ENCODE data around the gene RNF144B. TPM values are rescaled to one million over a fixed set of nuclear protein-coding genes. Genes with fewer than 3 reads are reported as not detected.

The RNF144B gene
- polyA plus RNA-seq, 2 of the 4 experiments (the other 2 are of a cell fraction): 0.36 to 0.49 TPM

GRCh38 chr6:18496462-18496861, 109.3 kb downstream of the RNF144B start:
- TF ChIP-seq NR3C1 (IDR thresholded peaks at IDR 0.05) (no peak), NFE2L2 (conservative IDR thresholded peaks at IDR 0.05; ENCODE audit: low read length) (no peak), RAD21 (conservative IDR thresholded peaks at IDR 0.05 in 1 of 2, IDR thresholded peaks at IDR 0.05 in 1 of 2) (no peak), TP53 (CRISPR knock-in tag; IDR thresholded peaks at IDR 0.05) (no peak), ATOH8 (CRISPR knock-in tag; IDR thresholded peaks at IDR 0.05; ENCODE audit: low read depth) (no peak), JUNB (IDR thresholded peaks at IDR 0.05) (no peak), FOXS1 (CRISPR knock-in tag; IDR thresholded peaks at IDR 0.05) (no peak), PBX3 (IDR thresholded peaks at IDR 0.05) (no peak), BCL3 (IDR thresholded peaks at IDR 0.05) (no peak), HOXB5 (CRISPR knock-in tag; IDR thresholded peaks at IDR 0.05) (no peak), E2F6 (IDR thresholded peaks at IDR 0.05; ENCODE audit: borderline replicate concordance, low read depth) (no peak), SREBF2 (IDR thresholded peaks at IDR 0.05) (no peak)
- Histone ChIP-seq H3K4me2 (no peak overlapping the region), H3K9me3 (no peaks in the 10 kb centered on the region), H3K4me1 (peaks cover 14% of the 10 kb centered on the region; the same call in 2 of the 3 replicates), H3K4me3 (no peak overlapping the region), H3K27ac (no peak overlapping the region)
- no peak for FAIRE-seq
- no peak for ATAC-seq
- POLR2A ChIA-PET: no interaction called here
- no peak for DNase-seq (ENCODE audit: low read depth in 1 of 2, low spot score in 1 of 2)
- 32% methylated on average over 3 of the region's 3 CpGs for WGBS (ENCODE audit: missing lambda C conversion rate)
- CTCF ChIA-PET: interaction anchor here (1.2 kb wide), 1 partner anchor 173 kb away, joined by 4 read pairs; no protein-coding TSS in a partner anchor

GRCh38 chr6:18497006-18497405, 109.9 kb downstream of the RNF144B start:
- 95% methylated on average over 2 of the region's 2 CpGs for WGBS (ENCODE audit: missing lambda C conversion rate)
- no peak for ATAC-seq
- no peak for DNase-seq (ENCODE audit: low read depth in 1 of 2, low spot score in 1 of 2)
- H3K9me3 ChIP-seq: no peaks in the 10 kb centered on the region
- H3K4me2 ChIP-seq: no peak overlapping the region
- peaks cover 14% of the 10 kb centered on the region; the same call in 2 of the 3 replicates for H3K4me1 ChIP-seq
- ChIA-PET CTCF (interaction anchor here (0.6 to 1.2 kb wide), 2 partner anchors 77 to 173 kb away, joined by 3 to 4 read pairs; no protein-coding TSS in a partner anchor), POLR2A (no interaction called here)
- H3K4me3 ChIP-seq: no peak overlapping the region
- FAIRE-seq: no peak
- no peak for TF ChIP-seq HDAC2 (IDR thresholded peaks at IDR 0.05)
- no peak for TF ChIP-seq ELK1 (IDR thresholded peaks at IDR 0.05; ENCODE audit: low read depth, low read length)
- TF ChIP-seq RARB (CRISPR knock-in tag; IDR thresholded peaks at IDR 0.05): no peak
- TF ChIP-seq BHLHE40 (IDR thresholded peaks at IDR 0.05; ENCODE audit: low read depth, low read length): no peak
- no peak for TF ChIP-seq MAFK (IDR thresholded peaks at IDR 0.05; ENCODE audit: partially characterized antibody)
- TF ChIP-seq E2F6 (IDR thresholded peaks at IDR 0.05; ENCODE audit: borderline replicate concordance, low read depth): no peak
- no peak for TF ChIP-seq CHD4 (IDR thresholded peaks at IDR 0.05; ENCODE audit: borderline replicate concordance)
- no peak for TF ChIP-seq RNF2 (IDR thresholded peaks at IDR 0.05; ENCODE audit: borderline replicate concordance, low read depth)
- TF ChIP-seq POLR2AphosphoS2 (conservative IDR thresholded peaks at IDR 0.05; ENCODE audit: low read length): no peak
- no peak for TF ChIP-seq SREBF2 (IDR thresholded peaks at IDR 0.05)
- no peak for TF ChIP-seq GATA3 (IDR thresholded peaks at IDR 0.05; ENCODE audit: borderline replicate concordance)
- no peak for TF ChIP-seq CTCF (IDR thresholded peaks at IDR 0.05)
- TF ChIP-seq RFX5 (IDR thresholded peaks at IDR 0.05): no peak
- no peak for TF ChIP-seq CHD2 (IDR thresholded peaks at IDR 0.05; ENCODE audit: low read length, partially characterized antibody)
- no peak for TF ChIP-seq BCL3 (IDR thresholded peaks at IDR 0.05)
- TF ChIP-seq RCOR1 (IDR thresholded peaks at IDR 0.05; ENCODE audit: low read depth, low read length): no peak
- TF ChIP-seq PBX3 (IDR thresholded peaks at IDR 0.05): no peak
- TF ChIP-seq JUN (IDR thresholded peaks at IDR 0.05): no peak
- no peak overlapping the region for H3K27ac ChIP-seq
